ENCODE data around the gene CLIC2.

The CLIC2 gene

GRCh38 chrX:155235891-155236290 lies 98.5 kb downstream of the CLIC2 start:
- no peaks in the 10 kb centered on the region for H3K79me2 ChIP-seq
- no peak overlapping the region for H3K9ac ChIP-seq
- no peaks in the 10 kb centered on the region for H3K36me3 ChIP-seq (ENCODE audit: control insufficient read depth, insufficient read depth, low read length)
- no peaks in the 10 kb centered on the region for H3K9me3 ChIP-seq (ENCODE audit: control insufficient read depth, low read length)
- no peak overlapping the region for H3K4me3 ChIP-seq (ENCODE audit: low read depth, low read length)
- no peak overlapping the region for H2AFZ ChIP-seq
- no peaks in the 10 kb centered on the region for H3K27me3 ChIP-seq (ENCODE audit: control insufficient read depth, insufficient read depth, low read length)
- H3K4me2 ChIP-seq (ENCODE audit: low read length) = no peak overlapping the region
- H3K4me1 ChIP-seq = no peaks in the 10 kb centered on the region
- TF ChIP-seq CTCF (IDR thresholded peaks at IDR 0.05) = no peak
- no peak overlapping the region for H3K27ac ChIP-seq

- Histone ChIP-seq H3K9me3 (ENCODE audit: control insufficient read depth, low read length) (no peaks in the 10 kb centered on the region), H2AFZ (no peak overlapping the region), H3K79me2 (no peaks in the 10 kb centered on the region), H3K36me3 (ENCODE audit: control insufficient read depth, insufficient read depth, low read length) (no peaks in the 10 kb centered on the region), H3K27ac (no peak overlapping the region), H3K4me1 (no peaks in the 10 kb centered on the region), H3K4me2 (ENCODE audit: low read length) (no peak overlapping the region), H3K4me3 (ENCODE audit: low read depth, low read length) (no peak overlapping the region), H3K9ac (no peak overlapping the region), H3K27me3 (ENCODE audit: control insufficient read depth, insufficient read depth, low read length) (no peaks in the 10 kb centered on the region)
- no peak for TF ChIP-seq CTCF (IDR thresholded peaks at IDR 0.05)
Observed at GRCh38 chrX:155231163-155231562, 103.3 kb downstream of the CLIC2 start.

Data from parathyroid adenoma (tissue), 2 donors.